ENCODE data around the gene FUS.

DNA sequence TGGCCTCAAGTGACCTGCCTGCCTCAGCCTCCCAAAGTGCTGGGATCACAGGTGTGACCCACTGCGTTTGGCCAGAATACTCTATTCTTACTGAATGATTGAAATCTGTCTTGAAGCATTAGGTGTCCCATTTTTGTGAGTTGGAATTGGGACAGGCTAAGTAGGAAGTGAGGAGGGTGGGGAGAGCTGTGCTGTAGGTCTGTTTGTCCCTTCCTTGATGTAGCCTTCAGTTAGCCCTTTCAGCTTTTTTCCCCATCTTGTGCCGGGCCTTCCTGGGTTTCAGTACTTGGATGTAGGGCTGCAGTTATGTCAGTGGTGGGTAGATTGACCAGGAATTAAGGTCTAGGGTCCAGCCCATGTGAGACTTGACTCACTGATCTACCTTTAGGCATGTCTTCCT lies 13.9 kb downstream of the FUS start:
- TF ChIP-seq CTCF (tag by site-specific recombination; IDR thresholded peaks at IDR 0.05) (no peak), ZNF391 (tag by site-specific recombination; IDR thresholded peaks at IDR 0.05; ENCODE audit: borderline replicate concordance, low read depth) (no peak), ZBTB21 (tag by site-specific recombination; IDR thresholded peaks at IDR 0.05) (no peak)

Measured in HEK293 (cell line).